Erythroblast (primary cell): ENCODE measurements around the gene ANKRD33B.

Experiments used
- DNase-seq, 2 experiments: peaks; one replicate each; lab custom pipeline; 2025; lab: John Stamatoyannopoulos, UW
- GATA1 ChIP-seq: IDR thresholded peaks from 2 replicates; pipeline ENCODE4 v1.6.1; 2011; ENCODE audit warnings: low read depth, mild to moderate bottlenecking, control low read depth, low read length, moderate library complexity
- POLR2A ChIP-seq: IDR thresholded peaks from 2 replicates; pipeline ENCODE4 v1.6.1; 2011; ENCODE audit warnings: mild to moderate bottlenecking, low read length

ANKRD33B gene

DNA sequence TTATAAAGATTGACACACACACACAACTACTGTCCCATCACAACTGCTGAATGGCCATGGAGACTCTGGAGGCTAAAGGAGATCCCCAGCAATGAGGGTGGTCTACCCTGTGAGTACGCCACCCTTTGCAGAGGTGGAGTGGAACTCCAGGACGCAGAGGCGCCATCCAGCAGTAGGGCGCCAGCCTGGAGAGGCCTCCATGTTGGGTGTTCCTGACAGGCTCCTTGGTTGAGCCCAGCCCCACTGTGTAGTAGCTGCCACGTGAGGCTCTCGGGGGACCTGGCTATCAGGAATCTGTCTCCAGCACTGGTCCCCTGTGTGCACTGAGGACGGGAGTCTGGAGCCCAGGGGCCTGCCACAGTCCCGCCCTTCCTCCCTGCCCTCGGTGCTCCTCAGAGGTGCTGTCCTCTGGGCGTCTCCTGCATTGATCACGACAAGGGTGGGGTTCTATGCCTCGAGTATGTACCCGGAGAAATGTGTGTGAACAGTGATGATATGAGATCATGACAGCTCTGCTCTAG is 124.8 kb downstream of the ANKRD33B start:
- TF ChIP-seq POLR2A (no peak), GATA1 (no peak)
- no peak for DNase-seq

GRCh38 chr5:10689391-10690081 is 125.7 kb downstream of the ANKRD33B start:
- TF ChIP-seq GATA1 (no peak), POLR2A (no peak)
- peak; percentile 38 to 60 for DNase-seq

DNA sequence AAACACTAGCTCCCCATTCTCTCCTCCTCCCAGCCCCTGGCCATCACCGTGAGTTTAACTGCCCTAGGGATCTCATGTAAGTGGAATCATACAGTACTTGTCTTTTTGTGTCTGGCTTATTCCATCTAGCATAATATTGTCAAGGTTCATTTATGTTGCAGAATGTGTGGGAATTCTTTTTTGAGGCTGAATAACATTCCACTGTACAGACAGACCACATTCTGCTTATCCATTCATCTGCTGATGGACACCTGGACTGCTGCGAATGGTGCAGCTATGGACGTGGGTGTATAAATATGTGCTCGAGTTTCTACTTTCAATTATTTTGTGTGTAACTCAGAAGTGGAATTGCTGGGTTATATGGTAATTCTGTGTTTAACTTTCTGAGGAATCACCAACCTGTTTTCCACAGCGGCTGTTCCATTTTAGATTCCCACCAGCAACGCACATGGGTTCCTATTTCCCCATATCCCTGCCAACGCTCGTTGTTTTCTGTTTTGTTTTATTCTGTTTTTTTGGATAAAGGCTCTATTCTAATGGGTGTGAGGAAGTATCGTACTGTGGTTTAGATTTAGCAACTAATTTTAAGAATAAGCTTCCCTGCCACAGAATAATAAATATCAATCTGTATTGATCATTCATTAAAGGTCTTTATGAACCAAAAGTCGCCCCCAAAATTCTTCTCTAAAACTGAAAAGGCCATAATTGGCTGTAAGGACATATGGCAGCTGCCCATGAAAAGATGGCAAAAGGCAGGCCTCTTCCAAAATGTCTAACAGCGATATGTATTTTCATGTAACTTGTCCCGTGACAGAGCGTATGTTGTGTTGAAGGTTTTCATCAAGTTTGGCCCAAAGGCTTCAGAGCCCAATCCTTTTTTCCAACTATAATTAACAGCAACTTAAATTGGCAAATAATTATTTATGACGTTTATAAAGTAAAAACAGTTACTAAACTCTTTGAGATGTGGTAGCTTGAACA is 126.9 kb downstream of the ANKRD33B start:
- no peak for TF ChIP-seq GATA1
- no peak for TF ChIP-seq POLR2A
- no peak for DNase-seq

DNA sequence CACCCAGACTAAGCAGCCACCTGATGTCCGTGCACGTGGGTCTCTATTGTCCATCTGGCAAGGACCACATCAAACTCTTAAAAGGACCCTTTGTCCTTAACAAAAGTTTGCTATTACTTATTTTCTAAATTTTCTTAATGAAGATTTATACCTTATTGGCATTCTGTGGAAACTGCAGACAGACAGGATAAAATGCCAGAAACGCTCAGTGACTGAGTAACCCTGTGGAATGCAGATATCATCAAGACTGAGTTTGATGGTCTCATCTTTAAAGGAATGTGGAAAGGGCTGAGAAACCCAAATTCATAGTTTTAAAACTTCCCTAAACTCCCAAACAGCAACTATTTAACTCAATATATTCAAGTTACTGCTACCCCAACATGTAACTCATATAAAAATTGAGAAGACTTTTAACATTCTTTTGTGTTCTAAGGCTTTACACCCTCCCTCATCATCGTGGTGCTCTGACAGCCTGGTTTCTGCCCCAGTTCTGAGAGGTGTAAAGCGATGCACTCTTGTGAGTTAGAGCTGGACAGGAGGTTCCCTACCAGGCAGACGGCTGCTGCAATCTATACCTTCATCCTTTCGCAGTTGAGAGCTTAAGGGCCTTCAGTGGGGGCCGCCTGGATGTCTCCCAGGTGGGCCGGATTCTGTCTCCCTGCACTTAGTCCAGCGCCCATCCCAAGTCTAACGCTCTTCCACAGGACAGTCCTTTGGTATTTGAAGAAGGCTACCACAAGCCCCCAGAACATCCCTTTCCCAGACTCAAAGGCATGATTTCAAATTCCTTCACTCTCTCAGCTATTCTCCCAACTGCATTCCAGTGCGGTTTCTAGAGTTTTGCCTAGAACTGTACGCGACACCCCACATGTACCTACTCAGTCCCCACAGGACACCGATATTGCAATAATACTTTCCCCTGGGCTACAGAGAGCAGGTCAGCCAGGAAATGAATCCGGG is 128.2 kb downstream of the ANKRD33B start:
- TF ChIP-seq POLR2A: no peak
- no peak for TF ChIP-seq GATA1
- DNase-seq: no peak

- no peak for TF ChIP-seq GATA1
- no peak for TF ChIP-seq POLR2A
- DNase-seq: peak; percentile 34 to 58
Observed at GRCh38 chr5:10695055-10695649, 131.3 kb downstream of the ANKRD33B start.

- no peak for TF ChIP-seq POLR2A
- TF ChIP-seq GATA1: no peak
- DNase-seq: no peak
Observed at GRCh38 chr5:10695759-10696543, 132.1 kb downstream of the ANKRD33B start.

- TF ChIP-seq GATA1 (no peak), POLR2A (no peak)
- no peak for DNase-seq
Observed at GRCh38 chr5:10699281-10699874, 135.5 kb downstream of the ANKRD33B start.

DNA sequence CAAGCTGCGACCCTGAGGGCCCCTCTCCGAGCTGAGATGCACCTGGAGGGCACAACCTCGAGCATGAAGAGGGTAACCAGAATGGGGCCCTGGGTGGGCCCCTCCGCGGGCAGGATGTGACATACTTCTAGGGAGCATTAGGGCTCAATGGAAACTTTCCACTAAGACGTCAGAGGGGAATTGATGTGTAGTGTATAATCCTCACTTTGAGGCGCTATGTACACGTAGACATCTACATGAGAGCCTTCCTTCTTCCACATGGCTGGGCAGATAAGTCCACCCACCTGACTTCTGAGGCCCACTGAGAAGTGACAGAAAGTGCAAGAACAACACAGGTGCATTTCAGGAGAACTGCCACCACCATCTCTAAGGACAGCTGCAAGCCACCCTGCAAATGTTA is 136.1 kb downstream of the ANKRD33B start:
- TF ChIP-seq POLR2A: no peak
- no peak for TF ChIP-seq GATA1
- DNase-seq: no peak

GRCh38 chr5:10700516-10700915 is 136.6 kb downstream of the ANKRD33B start:
- no peak for DNase-seq
- no peak for TF ChIP-seq POLR2A
- no peak for TF ChIP-seq GATA1

DNA sequence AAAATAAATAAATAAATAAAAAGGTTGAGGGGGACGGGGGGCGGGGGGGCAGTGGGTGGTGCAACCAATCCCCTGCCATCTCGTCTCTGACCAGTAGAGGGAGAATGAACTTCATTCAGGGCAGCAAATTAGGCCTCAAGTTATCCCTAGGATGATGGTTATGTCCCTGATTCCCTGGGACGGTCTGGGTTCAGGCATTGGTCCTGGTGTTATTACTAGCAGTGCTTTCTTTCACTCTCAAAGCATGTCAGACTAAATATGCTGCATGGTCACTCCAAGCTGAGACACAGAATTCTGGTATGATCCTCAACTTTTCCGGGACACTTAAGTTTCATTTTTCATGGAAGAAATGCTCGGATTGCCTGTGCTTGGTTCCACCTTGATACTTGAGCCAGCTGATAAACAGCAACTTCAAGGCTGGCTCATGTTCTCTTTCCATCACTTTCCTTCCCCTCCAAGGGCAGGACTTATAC is 137.7 kb downstream of the ANKRD33B start:
- DNase-seq: peak; percentile 49 to 68
- TF ChIP-seq GATA1 (no peak), POLR2A (no peak)

DNA sequence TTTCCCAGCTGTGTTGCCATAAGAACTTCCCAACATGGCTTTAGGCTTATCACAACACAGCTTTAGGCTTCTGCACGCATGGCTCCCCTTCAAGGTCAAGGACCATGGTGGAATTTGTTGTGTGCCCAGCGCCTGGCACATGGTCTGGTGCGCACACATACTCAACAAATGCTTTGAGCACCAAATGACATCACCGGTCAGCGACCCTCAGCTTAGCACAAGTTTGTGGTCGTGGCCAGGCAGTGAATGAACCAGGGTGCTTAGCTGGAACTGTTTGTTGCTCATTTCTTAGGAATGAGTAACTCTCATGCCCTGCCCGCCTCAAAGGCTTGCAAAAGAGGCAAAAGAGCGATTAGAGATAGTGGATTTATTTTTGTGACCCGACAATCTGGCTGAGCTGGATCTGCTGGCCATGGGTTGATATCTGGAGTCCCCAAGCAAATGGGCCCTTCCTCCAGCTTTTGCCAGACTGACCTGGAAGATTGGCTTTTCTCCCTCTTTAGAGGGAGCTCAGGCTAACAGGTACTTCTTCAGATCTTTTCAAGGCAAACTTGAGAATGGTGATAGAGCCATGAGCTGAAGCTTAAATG is 138.3 kb downstream of the ANKRD33B start:
- peak; percentile 26 to 53 for DNase-seq
- no peak for TF ChIP-seq POLR2A
- TF ChIP-seq GATA1: no peak
